ENCODE measurements around the gene KCTD3. TPM values are rescaled to one million over a fixed set of nuclear protein-coding genes. Genes with fewer than 3 reads are reported as not detected.

Gene KCTD3
- total RNA-seq = 4.5 and 6.9 TPM in 2 replicates

DNA sequence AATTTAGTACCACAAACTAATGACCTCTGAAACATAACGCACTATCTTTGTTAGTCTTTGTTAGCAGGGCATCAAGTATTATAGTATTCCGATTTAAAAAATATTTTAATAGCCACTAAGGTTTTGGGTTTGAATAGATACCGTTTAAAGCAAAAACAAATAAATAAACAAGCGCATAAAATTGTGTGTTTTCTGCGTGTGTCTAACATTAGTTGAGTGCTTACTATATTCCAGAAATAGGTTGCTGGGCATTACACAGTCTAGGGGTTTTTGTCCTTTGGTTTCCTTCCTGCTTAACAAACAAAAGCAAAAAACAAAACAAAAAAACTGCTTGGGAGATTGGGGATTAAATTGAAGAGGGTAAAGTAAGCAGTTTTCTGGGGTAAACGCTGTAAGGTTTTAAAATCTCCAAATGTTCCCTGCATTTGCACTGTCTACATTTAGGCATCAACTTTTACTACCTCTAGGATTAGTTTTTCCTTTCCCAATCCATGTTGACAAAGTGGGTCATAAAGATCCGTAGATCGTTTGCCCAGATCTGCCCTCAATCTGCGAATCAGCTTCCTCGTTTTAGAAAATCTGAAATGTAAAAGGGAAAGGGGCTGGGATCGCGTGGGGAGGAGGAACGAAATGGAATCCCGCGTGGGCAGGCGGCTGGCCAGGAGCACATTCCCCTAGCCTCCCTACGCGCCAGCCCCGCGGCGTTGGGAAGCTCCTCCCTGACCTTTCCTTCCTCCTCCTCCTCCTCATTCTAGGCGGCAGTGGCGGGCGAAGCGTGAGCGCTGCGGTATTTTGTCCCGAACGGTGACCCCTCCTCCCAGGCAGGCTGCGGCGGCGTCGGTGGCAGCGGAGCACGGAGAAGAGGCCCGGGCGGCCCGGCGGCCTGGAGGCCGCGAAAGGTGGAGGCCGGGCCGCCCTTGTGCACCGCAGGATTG, at the start of gene KCTD3:
KCTD3 (plus strand) TSS at position 749 of the 935 bp plus-strand sequence. CDS start 382 bp downstream, outside the sequence.
- Mint-ChIP-seq H3K4me1 (peaks cover 27% of the 10 kb centered on the region), H3K9me3 (no peaks in the 10 kb centered on the region), H3K4me3 (peak within 1 kb of the TSS; percentile 89), H3K36me3 (ENCODE audit: low read depth) (no peaks in the 10 kb centered on the region), H3K27me3 (peaks cover 12% of the 10 kb centered on the region), H3K27ac (peak within 1 kb of the TSS; percentile 82)
- intact Hi-C loops (cut with micrococcal nuclease) = no loop called here
- peak; percentile 84 for DNase-seq

DNA sequence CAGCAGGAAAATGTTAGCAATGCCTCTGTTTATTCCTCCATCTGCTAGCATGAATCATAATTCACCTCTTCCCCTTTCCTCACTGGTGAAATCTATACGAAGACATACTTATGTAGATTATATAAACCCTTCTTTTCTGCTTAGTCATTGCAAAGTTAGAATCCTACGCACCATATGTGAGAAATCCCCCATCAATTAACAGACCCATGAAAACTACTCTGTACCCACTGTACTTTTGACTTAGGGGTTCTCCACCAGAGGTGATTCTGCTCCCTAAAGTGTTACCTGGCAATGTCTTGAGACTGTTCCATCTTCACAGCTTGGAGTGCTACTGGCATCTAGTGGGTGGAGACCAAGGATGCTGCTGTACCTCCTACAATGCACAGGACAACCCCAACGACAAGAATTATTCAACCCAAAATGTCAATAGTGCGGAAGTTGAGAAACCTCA, 49.6 kb upstream of the KCTD3 start:
- intact Hi-C loops (cut with micrococcal nuclease) = no loop called here
- Mint-ChIP-seq H3K27me3 (no peaks in the 10 kb centered on the region), H3K4me3 (no peak overlapping the region), H3K27ac (no peak overlapping the region), H3K36me3 (ENCODE audit: low read depth) (no peaks in the 10 kb centered on the region), H3K4me1 (no peaks in the 10 kb centered on the region), H3K9me3 (no peaks in the 10 kb centered on the region)
- no peak for DNase-seq

DNA sequence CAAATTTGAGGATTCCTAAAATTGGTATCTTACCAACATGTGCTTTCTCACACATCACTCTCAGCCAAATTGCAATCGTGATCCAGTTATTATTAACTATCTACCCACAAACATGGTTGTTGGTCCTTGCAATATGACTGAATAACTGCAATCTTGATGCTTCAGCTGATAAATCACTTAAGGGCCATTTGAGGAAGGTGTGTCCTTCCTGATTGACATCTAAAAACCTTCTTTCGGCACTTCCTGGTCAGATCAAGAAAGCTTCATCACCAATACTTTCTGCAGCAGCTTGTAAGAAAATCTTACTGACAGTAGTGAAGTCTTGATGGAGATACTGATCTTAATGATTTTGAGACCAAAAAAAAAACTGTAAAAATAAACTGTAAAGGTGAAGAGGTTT, 48.5 kb upstream of the KCTD3 start:
- Mint-ChIP-seq H3K27ac (no peak overlapping the region), H3K4me3 (no peak overlapping the region), H3K4me1 (no peaks in the 10 kb centered on the region), H3K36me3 (ENCODE audit: low read depth) (no peaks in the 10 kb centered on the region), H3K27me3 (no peaks in the 10 kb centered on the region), H3K9me3 (no peaks in the 10 kb centered on the region)
- intact Hi-C loops (cut with micrococcal nuclease) = no loop called here
- no peak for DNase-seq

DNA sequence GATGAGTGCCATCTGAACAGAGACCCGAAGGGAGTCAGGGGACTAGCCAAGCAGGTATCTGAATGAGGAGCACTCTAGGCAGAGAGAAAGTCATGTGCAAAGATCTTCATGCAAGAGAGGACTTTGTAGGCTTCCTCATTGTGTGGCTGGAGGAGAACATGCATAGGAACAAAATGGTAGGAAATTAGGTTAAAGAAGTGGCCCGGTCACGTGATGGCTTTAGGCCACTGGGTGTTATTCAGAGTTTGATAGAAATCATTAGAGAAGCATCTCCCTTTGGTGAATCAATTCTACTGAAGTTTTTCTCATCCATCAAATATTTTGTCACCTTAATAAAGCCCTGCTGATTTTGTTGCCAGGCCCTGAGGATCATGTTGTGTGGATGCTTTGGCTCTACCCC, 45.8 kb upstream of the KCTD3 start:
- H3K36me3 Mint-ChIP-seq (ENCODE audit: low read depth) = no peaks in the 10 kb centered on the region
- intact Hi-C loops (cut with micrococcal nuclease) = loop anchor here (10.0 kb wide), 1 partner anchor 856 kb away; no protein-coding TSS in a partner anchor
- no peaks in the 10 kb centered on the region for H3K4me1 Mint-ChIP-seq
- DNase-seq = no peak
- no peak overlapping the region for H3K27ac Mint-ChIP-seq
- H3K27me3 Mint-ChIP-seq = no peaks in the 10 kb centered on the region
- H3K4me3 Mint-ChIP-seq = no peak overlapping the region
- no peaks in the 10 kb centered on the region for H3K9me3 Mint-ChIP-seq

DNA sequence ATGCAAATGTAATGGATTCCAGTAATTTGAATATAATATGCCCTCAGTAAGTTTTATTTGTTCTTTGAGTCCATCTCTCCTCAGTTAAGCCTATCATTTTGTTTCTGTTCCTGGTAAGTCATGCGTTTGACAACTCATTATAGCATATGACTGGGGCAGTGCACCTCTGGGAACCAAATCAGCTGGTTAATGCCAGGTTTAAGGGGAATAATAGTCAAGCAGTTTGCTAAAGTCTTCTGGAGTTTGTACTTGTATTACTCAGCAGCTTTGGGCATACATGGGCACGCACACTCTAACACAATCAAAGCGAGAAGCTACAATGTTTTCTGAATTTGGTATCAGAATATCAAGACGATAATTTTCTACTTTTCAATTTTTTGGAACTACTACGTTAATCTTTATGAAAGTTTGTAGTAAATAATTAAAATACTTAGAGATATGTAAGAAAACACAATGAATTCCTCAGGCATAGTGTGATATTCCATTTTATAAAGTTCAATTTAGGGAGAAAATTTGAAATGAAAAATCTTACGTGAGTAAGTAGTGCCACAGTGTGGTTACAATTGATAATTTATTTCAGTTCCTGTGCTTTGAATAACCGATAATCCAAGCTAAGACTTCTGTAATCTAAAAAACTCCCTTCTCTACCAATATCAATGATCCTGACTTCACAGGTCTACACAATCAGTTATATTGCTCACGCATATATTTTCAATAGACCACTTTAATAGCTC, 43.8 kb upstream of the KCTD3 start:
- no peak for DNase-seq
- Mint-ChIP-seq H3K27ac (no peak overlapping the region), H3K4me1 (no peaks in the 10 kb centered on the region), H3K4me3 (no peak overlapping the region), H3K36me3 (ENCODE audit: low read depth) (no peaks in the 10 kb centered on the region), H3K9me3 (no peaks in the 10 kb centered on the region), H3K27me3 (no peaks in the 10 kb centered on the region)
- intact Hi-C loops (cut with micrococcal nuclease) = loop anchor here (10.0 kb wide), 1 partner anchor 858 kb away; no protein-coding TSS in a partner anchor

DNA sequence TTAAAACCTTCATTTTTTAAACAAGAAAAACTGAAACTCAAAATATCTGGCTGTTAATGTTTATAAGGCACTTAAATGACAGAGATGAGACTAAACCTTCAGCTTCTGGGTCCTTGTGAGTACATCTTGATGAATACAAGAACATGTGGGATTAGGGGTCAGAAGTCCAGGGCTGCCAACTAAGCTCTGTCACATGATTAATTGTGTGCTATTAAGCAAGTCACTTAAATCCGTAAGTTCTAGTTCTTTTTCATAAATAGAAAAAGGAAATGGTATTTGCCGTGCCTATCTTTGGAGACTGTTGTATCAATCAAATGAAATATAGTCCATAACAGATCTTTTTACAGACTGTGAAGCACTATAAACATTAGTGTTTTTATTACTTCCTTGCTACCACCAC, 43.2 kb upstream of the KCTD3 start:
- Mint-ChIP-seq H3K4me3 (no peak overlapping the region), H3K36me3 (ENCODE audit: low read depth) (no peaks in the 10 kb centered on the region), H3K9me3 (no peaks in the 10 kb centered on the region), H3K27ac (no peak overlapping the region), H3K4me1 (no peaks in the 10 kb centered on the region), H3K27me3 (no peaks in the 10 kb centered on the region)
- DNase-seq = no peak
- intact Hi-C loops (cut with micrococcal nuclease) = loop anchor here (10.0 kb wide), 1 partner anchor 859 kb away; no protein-coding TSS in a partner anchor

DNA sequence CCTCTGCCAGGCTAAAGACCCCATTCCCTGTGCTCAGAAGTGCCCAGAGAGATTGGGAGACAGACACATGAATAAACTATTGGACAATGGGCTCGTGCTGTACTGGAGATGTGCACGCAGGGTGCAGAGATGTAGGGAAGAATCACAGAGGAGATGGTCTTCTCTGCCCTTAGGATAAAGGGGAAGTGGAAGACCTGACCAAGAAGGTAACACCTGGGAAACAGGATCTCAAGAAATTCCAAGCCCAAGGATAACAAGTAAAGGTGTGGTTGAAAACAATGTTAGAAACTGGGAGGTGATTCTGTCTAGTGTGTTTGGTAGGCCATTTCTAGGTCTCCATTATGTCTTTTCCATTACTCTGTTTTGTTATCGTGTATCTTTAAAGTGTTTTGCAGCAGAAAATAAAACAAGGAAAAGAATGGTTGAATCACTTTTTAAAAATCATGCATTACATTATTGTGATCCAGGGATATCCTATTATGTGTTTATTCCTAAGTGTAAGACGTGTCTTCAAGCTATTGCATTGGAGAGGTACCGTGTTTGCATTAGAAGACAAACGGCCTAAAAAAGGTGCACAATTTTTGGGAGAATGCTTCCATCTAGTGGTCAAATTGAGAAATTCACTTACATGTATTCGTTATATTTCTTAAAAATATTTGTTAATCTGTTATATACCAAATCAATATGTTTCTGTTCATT, 40.8 kb upstream of the KCTD3 start:
- Mint-ChIP-seq H3K27me3 (no peaks in the 10 kb centered on the region), H3K36me3 (ENCODE audit: low read depth) (no peaks in the 10 kb centered on the region), H3K4me3 (no peak overlapping the region), H3K4me1 (peaks cover 2% of the 10 kb centered on the region), H3K27ac (no peak overlapping the region), H3K9me3 (no peaks in the 10 kb centered on the region)
- DNase-seq = no peak
- intact Hi-C loops (cut with micrococcal nuclease) = loop anchor here (1.0 to 10.0 kb wide), 2 partner anchors 861 to 898 kb away; no protein-coding TSS in a partner anchor

DNA sequence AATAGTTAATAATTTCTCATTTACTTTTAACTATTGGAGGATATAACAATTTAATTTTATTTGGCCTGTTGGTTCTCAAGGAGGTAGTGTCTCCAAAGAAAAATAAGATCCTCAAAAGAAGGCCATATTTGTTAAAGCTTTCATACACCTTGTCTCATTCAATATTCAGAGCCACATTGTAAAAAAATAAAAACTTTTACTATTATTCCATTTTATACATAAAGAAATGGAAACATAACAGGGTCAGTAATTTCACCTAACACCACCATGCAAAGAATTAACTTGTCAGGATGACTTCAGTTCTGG, 40.3 kb upstream of the KCTD3 start:
- Mint-ChIP-seq H3K27me3 (no peaks in the 10 kb centered on the region), H3K4me1 (peaks cover 2% of the 10 kb centered on the region), H3K36me3 (ENCODE audit: low read depth) (no peaks in the 10 kb centered on the region), H3K9me3 (no peaks in the 10 kb centered on the region), H3K4me3 (no peak overlapping the region), H3K27ac (no peak overlapping the region)
- intact Hi-C loops (cut with micrococcal nuclease) = loop anchor here (1.0 to 10.0 kb wide), 2 partner anchors 862 to 898 kb away; no protein-coding TSS in a partner anchor
- DNase-seq = no peak

DNA sequence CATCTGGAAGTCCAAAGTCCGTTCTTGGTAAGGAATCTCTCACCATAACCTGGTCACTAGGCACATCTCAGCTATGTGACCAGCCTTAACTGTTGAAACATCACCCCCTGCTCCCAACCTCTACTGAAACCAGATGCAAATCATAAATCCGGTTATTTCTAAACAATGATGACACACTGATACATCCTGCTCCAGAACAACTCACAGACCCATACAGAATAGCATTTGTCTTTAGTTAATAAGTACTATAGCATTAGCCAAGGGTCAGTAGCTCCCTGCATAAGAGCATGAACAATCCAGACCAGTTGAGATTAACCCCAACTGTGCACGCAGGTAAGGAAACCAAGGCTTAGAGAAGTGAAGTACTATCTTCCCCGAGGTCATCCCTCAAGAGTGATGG, 38.0 kb upstream of the KCTD3 start:
- H3K36me3 Mint-ChIP-seq (ENCODE audit: low read depth) = no peaks in the 10 kb centered on the region
- DNase-seq = no peak
- peaks cover 2% of the 10 kb centered on the region for H3K27me3 Mint-ChIP-seq
- no peaks in the 10 kb centered on the region for H3K9me3 Mint-ChIP-seq
- no peak overlapping the region for H3K4me3 Mint-ChIP-seq
- no peak overlapping the region for H3K27ac Mint-ChIP-seq
- peaks cover 2% of the 10 kb centered on the region for H3K4me1 Mint-ChIP-seq
- intact Hi-C loops (cut with micrococcal nuclease) = loop anchor here (10.0 kb wide), 1 partner anchor 864 kb away; no protein-coding TSS in a partner anchor

DNA sequence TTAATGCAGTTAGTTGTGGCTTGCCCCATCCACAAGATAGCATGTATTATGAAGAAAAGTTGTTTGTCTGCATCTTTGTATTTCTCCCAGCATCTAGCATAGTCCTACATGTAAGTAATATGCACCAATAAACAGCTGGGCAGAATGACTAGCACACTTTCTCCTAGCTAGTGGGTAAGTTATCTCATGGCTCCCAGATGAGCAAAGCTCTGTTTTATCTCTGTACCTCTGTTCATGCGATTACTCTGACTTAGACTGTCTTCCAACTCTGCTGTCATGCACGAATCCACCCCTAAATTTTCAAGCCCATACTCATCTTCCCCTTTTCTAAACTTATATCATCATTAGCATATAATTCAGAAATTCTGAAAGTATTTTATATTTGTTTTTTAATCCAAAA, 37.5 kb upstream of the KCTD3 start:
- H3K27ac Mint-ChIP-seq = no peak overlapping the region
- H3K36me3 Mint-ChIP-seq (ENCODE audit: low read depth) = no peaks in the 10 kb centered on the region
- intact Hi-C loops (cut with micrococcal nuclease) = loop anchor here (10.0 kb wide), 1 partner anchor 865 kb away; no protein-coding TSS in a partner anchor
- H3K4me1 Mint-ChIP-seq = peaks cover 2% of the 10 kb centered on the region
- H3K9me3 Mint-ChIP-seq = no peaks in the 10 kb centered on the region
- no peak for DNase-seq
- H3K4me3 Mint-ChIP-seq = no peak overlapping the region
- H3K27me3 Mint-ChIP-seq = peaks cover 4% of the 10 kb centered on the region

DNA sequence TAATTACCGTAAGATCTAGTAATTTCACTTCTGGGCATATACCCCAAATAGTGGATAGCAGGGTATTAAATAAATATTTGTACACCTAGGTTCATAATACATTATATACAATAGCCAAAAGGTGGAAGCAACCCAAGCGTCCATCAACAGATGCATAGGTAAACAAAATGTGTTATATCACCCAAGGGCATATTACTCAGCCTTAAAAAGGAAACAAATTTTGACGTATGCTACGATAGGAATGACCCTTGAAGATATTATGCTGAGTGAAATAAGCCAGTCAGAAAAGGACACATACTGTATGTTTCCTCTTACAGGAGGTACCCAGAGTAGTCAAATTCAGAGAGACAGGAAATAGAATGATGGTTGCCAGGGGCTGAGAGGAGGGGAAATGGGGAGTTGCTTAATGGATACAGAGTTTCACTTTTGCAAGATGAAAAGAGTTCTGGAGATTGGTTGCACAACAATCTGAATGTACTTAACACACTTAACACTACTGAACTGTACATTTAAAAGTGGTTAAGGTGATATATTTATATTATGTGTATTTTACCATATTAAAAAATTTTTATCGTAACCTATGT, 36.6 kb upstream of the KCTD3 start:
- Mint-ChIP-seq H3K36me3 (ENCODE audit: low read depth) (no peaks in the 10 kb centered on the region), H3K4me3 (no peak overlapping the region), H3K27ac (no peak overlapping the region), H3K4me1 (peaks cover 2% of the 10 kb centered on the region), H3K27me3 (peaks cover 8% of the 10 kb centered on the region), H3K9me3 (no peaks in the 10 kb centered on the region)
- no peak for DNase-seq
- intact Hi-C loops (cut with micrococcal nuclease) = no loop called here

DNA sequence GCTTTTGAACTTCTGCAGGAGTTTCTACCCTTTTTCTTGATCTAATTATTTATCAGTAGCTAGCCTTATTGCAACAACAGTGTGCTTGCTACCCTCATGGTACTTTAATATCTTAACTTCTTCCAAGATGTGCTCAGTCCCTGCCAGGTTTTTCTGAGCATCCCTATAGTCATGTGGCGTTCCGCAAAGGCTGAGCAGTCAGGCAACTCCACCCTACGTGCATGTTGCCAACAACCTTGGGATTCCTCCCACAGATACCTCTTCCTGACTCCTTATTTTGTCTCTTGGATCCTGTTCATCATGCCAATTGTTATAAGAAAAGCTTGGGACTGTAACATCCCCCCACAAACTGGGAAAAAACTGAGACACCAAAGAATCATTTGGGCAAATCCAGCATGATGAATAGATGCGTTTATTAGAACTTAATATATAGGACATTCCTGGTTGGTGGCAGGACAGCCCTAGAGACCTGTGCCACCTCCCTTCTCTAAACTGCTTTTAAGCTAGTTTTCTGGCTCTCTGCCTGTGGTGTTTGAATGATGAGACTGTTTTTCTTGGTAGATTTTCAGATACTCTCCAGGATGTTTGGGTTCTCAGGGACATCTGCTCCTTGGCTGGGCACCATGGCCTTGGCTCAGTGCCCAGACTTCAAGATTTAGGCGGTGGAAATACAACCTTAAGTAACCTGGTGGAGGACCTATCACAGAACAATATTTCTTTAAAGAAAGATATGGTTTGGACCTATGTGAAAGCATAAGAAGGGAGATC, 27.1 kb upstream of the KCTD3 start:
- Mint-ChIP-seq H3K4me1 (peaks cover 8% of the 10 kb centered on the region), H3K4me3 (no peak overlapping the region)
- intact Hi-C loops (cut with micrococcal nuclease) = no loop called here

DNA sequence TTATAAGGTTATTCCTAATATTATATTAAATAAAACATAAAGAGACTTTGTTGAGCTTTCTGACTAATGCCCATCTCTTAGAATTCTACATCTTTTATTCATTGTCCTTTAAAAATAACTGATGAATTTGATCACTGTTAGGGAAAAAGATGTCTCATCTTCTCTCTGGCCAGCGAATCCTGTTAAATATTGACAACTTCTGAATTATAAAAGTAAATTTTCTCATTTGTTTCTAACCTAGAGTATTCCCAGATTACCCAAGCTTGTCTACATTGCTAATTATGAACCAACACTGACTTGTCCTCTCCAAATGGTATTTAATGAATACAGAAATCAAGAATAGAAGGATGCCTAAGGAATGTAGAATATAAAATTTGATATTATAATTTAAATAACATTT, 24.8 kb upstream of the KCTD3 start:
- H3K36me3 Mint-ChIP-seq (ENCODE audit: low read depth) = no peaks in the 10 kb centered on the region
- no peaks in the 10 kb centered on the region for H3K9me3 Mint-ChIP-seq
- peaks cover 8% of the 10 kb centered on the region for H3K4me1 Mint-ChIP-seq
- intact Hi-C loops (cut with micrococcal nuclease) = no loop called here
- H3K27ac Mint-ChIP-seq = no peak overlapping the region
- DNase-seq = no peak
- H3K4me3 Mint-ChIP-seq = no peak overlapping the region
- no peaks in the 10 kb centered on the region for H3K27me3 Mint-ChIP-seq

More for the DNA sequence above, 27.1 kb upstream of the KCTD3 start:
- no peaks in the 10 kb centered on the region for H3K27me3 Mint-ChIP-seq
- no peak for DNase-seq
- no peak overlapping the region for H3K27ac Mint-ChIP-seq
- no peaks in the 10 kb centered on the region for H3K9me3 Mint-ChIP-seq
- no peaks in the 10 kb centered on the region for H3K36me3 Mint-ChIP-seq (ENCODE audit: low read depth)

Data from activated CD4-positive, alpha-beta T cell treated with anti-CD3 and anti-CD28 coated beads, Interleukin-2, amount 10 ng/mL, durations not matched to agents 24 days and 14 days (primary cell).